ENCODE measurements around the gene CBL. TPM values are rescaled to one million over a fixed set of nuclear protein-coding genes. Genes with fewer than 3 reads are reported as not detected.

The CBL gene
- 10.3 and 18.3 TPM in 2 replicates for total RNA-seq
- 6.5 and 8.9 TPM in 2 replicates for polyA plus RNA-seq

DNA sequence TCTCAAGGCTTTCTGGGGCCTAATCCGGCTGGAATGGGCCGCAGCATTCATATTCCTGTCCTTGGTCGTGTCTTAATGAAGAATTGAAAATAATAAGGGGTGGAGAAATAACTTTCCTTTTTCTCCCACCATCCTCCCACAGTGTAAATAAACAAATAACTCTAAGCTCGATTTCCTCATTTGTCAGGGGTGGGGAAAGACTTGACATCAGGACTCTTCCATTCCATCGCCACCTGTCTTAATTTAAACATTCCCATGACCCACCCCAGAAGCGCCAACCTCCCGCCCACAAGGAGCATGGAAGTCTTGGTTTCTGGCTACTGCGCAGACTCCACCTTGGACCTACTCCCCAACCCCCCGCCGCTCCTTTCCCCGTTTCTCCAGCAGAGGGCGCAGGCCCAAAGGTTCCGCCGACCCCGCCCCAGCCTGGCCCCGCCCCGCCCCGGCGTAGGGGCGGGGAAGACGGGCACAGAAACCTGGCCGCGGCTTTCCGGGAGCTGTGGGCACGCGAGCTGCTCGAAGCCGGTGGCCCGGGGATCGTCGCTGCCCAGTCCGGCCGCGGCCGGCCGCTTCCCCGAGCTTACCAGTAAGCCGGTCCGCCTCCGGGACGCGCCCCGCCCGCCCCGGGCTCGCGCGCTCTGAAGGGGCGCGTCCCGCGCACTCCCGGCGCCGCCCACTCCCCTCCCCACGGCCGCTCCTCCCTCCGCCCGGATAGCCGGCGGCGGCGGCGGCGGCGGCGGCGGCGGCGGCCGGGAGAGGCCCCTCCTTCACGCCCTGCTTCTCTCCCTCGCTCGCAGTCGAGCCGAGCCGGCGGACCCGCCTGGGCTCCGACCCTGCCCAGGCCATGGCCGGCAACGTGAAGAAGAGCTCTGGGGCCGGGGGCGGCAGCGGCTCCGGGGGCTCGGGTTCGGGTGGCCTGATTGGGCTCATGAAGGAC lies at the start of gene CBL:
Gene CBL, plus strand, starts transcription at position 766 of the 937 bp plus-strand sequence. Its CDS starts 79 bp downstream, at position 845.
- H3K4me1 ChIP-seq (ENCODE audit: low read depth): peaks cover 16% of the 10 kb centered on the region
- peak within 1 kb of the TSS; percentile 98 for H3K4me3 ChIP-seq
- DNase-seq (ENCODE audit: low read depth in 1 of 2, low spot score in 1 of 2): peak; percentile 92 to 96
- TF ChIP-seq, protein P1, sequence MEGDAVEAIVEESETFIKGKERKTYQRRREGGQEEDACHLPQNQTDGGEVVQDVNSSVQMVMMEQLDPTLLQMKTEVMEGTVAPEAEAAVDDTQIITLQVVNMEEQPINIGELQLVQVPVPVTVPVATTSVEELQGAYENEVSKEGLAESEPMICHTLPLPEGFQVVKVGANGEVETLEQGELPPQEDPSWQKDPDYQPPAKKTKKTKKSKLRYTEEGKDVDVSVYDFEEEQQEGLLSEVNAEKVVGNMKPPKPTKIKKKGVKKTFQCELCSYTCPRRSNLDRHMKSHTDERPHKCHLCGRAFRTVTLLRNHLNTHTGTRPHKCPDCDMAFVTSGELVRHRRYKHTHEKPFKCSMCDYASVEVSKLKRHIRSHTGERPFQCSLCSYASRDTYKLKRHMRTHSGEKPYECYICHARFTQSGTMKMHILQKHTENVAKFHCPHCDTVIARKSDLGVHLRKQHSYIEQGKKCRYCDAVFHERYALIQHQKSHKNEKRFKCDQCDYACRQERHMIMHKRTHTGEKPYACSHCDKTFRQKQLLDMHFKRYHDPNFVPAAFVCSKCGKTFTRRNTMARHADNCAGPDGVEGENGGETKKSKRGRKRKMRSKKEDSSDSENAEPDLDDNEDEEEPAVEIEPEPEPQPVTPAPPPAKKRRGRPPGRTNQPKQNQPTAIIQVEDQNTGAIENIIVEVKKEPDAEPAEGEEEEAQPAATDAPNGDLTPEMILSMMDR (IDR thresholded peaks at IDR 0.05; ENCODE audit: low read depth, low read length): peak; percentile 84
- H3K9me3 ChIP-seq (ENCODE audit: low read depth): no peaks in the 10 kb centered on the region
- H3K27me3 ChIP-seq: no peaks in the 10 kb centered on the region
- peak within 1 kb of the TSS; percentile 95 for H3K27ac ChIP-seq
- H3K36me3 ChIP-seq: no peaks in the 10 kb centered on the region

DNA sequence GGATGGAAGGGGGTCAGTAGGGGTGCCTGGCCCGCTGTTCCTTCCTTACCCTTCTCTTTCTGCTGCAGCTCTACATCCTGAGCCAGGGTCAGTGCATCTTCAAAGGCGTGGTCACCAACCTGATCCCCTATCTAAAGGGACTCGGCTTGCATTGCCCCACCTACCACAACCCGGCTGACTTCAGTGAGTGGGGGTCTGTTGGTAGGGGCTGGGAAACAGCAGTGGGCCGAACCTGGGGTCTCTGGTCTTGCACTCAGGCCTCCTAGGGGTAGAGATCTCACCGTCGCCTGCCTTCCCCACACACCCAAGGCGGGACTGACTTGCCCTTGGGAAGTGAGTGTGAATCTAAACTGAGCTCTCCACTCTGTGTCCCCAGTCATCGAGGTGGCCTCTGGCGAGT lies 49.6 kb upstream of the CBL start:
- DNase-seq (ENCODE audit: low read depth in 1 of 2, low spot score in 1 of 2): no peak
- TF ChIP-seq, protein P1 (IDR thresholded peaks at IDR 0.05; ENCODE audit: low read depth, low read length): no peak
- Histone ChIP-seq H3K4me1 (ENCODE audit: low read depth) (no peaks in the 10 kb centered on the region), H3K9me3 (ENCODE audit: low read depth) (no peaks in the 10 kb centered on the region), H3K27ac (no peak overlapping the region), H3K27me3 (peaks cover 2% of the 10 kb centered on the region), H3K4me3 (no peak overlapping the region), H3K36me3 (no peaks in the 10 kb centered on the region)

DNA sequence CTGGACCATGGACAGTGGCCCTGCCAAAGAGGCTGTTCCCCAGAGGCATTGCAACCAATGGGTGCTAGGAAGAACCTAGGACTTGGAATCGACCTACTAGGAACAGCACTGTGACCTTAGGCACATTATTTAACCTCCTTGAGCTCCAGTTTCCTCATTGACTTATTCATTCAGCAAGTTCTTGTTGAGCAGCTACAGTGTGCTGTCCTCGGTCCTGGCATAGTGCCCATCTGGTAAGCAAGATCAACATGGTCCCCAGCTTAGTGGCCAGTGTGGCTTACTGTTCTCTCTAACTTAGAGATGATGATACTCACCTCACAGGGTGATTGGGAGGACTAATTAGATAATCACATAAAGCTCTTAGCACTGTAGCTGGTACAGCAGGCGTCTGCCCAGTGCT lies 49.1 kb upstream of the CBL start:
- Histone ChIP-seq H3K4me1 (ENCODE audit: low read depth) (no peaks in the 10 kb centered on the region), H3K36me3 (no peaks in the 10 kb centered on the region), H3K4me3 (no peak overlapping the region), H3K27me3 (no peaks in the 10 kb centered on the region), H3K27ac (no peak overlapping the region), H3K9me3 (ENCODE audit: low read depth) (no peaks in the 10 kb centered on the region)
- TF ChIP-seq, protein P1 (IDR thresholded peaks at IDR 0.05; ENCODE audit: low read depth, low read length): no peak
- DNase-seq (ENCODE audit: low read depth in 1 of 2, low spot score in 1 of 2): no peak

DNA sequence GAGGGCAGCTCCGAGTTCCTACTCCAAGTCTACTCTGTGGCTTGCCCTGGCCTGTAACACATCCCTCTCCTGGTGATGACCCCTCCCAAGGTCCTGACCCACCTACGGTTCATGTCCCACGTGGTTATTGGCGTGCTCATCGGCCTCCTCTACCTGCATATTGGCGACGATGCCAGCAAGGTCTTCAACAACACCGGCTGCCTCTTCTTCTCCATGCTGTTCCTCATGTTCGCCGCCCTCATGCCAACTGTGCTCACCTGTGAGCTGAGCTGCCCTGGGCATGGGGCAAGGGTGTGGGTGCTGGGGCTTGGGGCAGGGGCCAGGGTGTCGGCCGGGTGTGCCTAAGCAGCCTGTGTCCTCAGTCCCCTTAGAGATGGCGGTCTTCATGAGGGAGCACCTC lies 47.7 kb upstream of the CBL start:
- Histone ChIP-seq H3K9me3 (ENCODE audit: low read depth) (no peaks in the 10 kb centered on the region), H3K4me3 (no peak overlapping the region), H3K4me1 (ENCODE audit: low read depth) (no peaks in the 10 kb centered on the region), H3K27me3 (no peaks in the 10 kb centered on the region), H3K36me3 (no peaks in the 10 kb centered on the region), H3K27ac (no peak overlapping the region)
- DNase-seq (ENCODE audit: low read depth in 1 of 2, low spot score in 1 of 2): no peak
- TF ChIP-seq, protein P1 (IDR thresholded peaks at IDR 0.05; ENCODE audit: low read depth, low read length): no peak

DNA sequence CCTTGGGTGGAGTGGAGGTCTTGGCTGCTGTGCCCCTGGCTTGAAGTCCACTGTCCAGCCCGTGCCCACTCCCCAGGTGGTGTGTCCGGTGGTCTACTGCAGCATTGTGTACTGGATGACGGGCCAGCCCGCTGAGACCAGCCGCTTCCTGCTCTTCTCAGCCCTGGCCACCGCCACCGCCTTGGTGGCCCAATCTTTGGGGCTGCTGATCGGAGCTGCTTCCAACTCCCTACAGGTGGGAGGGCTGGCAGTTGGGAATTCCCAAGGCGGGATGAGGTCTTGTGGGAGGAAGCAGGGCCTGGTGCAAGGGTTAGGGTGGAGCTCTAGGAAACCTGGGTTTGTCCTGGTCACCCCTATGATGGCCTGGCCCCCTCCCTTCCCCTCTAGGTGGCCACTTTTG lies 46.0 kb upstream of the CBL start:
- Histone ChIP-seq H3K27ac (no peak overlapping the region), H3K4me1 (ENCODE audit: low read depth) (no peaks in the 10 kb centered on the region), H3K4me3 (no peak overlapping the region), H3K27me3 (no peaks in the 10 kb centered on the region), H3K36me3 (no peaks in the 10 kb centered on the region), H3K9me3 (ENCODE audit: low read depth) (no peaks in the 10 kb centered on the region)
- TF ChIP-seq, protein P1 (IDR thresholded peaks at IDR 0.05; ENCODE audit: low read depth, low read length): no peak
- no peak for DNase-seq (ENCODE audit: low read depth in 1 of 2, low spot score in 1 of 2)
